HUES6 (cell line): ENCODE data around the gene NHSL1.

Source experiments
- H3K27ac ChIP-seq: 2 replicates; pipeline ENCODE4 v1.7.0; 2013; ENCODE audit warnings: low read depth, mild to moderate bottlenecking, low read length, inconsistent platforms
- H3K27me3 ChIP-seq: 2 replicates; pipeline ENCODE4 v1.6.1; 2013; ENCODE audit warnings: low read length; ENCODE audit not compliant: control insufficient read depth, insufficient read depth
- H3K36me3 ChIP-seq: 2 replicates; pipeline ENCODE4 v1.6.1; 2013; ENCODE audit warnings: low read length; ENCODE audit not compliant: control insufficient read depth, insufficient read depth
- H3K4me1 ChIP-seq: 2 replicates; pipeline ENCODE4 v1.6.1; 2013; ENCODE audit warnings: low read length; ENCODE audit not compliant: control insufficient read depth, insufficient read depth
- H3K4me3 ChIP-seq: 2 replicates; pipeline ENCODE4 v1.5.1; 2013; ENCODE audit warnings: low read depth, low read length
- H3K9ac ChIP-seq: one replicate; pipeline ENCODE4 v1.6.1; 2013; ENCODE audit warnings: mild to moderate bottlenecking, low read length
- H3K9me3 ChIP-seq: 2 replicates; pipeline ENCODE4 v1.6.1; 2013; ENCODE audit warnings: low read depth, low read length; ENCODE audit not compliant: control insufficient read depth, insufficient read depth

The NHSL1 gene

DNA sequence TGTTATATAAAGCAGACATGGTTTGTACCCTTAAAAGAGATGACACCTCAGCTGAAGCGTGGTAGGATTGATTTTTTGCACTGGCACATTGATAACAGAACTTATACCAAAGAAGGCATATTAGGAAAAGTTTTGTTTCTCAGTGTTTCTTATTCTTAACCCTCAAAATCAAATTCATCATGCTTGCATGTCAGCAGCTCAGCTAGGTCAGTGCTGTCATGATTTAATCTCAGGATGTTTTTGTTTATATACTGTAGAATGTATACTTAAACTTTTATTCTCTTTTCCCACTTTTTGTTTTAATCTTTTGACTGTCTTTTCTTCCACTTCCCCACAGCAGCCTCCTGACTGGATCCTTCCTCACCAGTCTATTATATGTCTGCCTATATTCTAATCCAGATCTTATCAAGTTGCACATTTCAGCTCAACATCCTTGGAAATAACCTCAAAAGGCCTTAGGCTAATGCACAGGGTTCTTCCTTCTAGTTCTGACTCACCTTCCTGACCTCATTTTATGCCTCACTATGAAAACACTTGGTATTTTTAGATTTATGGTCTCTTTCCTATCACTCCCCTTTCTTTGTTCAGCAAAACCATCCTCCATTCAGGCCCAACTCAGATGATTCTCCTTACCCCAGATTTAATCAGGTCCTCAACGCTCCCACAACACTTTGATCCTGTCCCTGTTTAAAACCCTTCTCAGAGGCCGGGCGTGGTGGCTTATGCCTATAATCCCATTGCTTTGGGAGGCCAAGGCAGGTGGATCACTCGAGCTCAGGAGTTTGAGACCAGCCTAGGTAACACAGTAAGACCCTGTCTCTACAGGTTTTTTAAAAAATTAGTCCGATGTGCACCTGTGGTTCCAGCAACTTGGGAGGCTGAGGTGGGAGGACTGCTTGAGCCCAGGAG, 88.1 kb downstream of the NHSL1 start:
- Histone ChIP-seq H3K36me3 (peaks cover 96% of the 10 kb centered on the region), H3K27me3 (no peaks in the 10 kb centered on the region), H3K4me3 (no peak overlapping the region), H3K27ac (no peak overlapping the region), H3K9me3 (no peaks in the 10 kb centered on the region), H3K4me1 (no peaks in the 10 kb centered on the region), H3K9ac (no peak overlapping the region)

- no peak overlapping the region for H3K4me3 ChIP-seq
- H3K36me3 ChIP-seq: peaks cover 92% of the 10 kb centered on the region
- no peak overlapping the region for H3K27ac ChIP-seq
- no peaks in the 10 kb centered on the region for H3K27me3 ChIP-seq
- peaks cover 3% of the 10 kb centered on the region; the same call in 1 of the 2 replicates for H3K4me1 ChIP-seq
- no peaks in the 10 kb centered on the region for H3K9me3 ChIP-seq
- H3K9ac ChIP-seq: no peak overlapping the region
These were observed 89.1 kb downstream of the NHSL1 start for GRCh38 chr6:138410048-138410735.

DNA sequence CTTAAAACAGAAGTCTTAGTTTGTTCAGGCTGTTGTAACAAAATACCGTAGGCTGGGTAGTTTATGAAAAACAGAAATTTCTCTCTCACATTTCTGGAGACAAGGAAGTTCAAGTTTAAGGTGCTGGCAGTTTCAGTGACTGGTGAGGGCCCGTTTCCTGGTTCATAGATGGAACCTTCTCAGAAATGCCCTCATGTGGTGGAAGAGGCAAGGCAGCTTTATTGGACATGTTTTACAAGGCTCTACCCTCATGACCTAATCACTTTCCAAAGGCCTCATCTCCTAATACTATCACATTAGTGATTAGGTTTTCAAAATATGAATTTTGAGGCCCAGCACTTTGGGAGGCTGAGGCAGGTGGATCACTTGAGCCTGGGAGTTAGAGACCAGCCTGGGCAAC, 92.9 kb downstream of the NHSL1 start:
- Histone ChIP-seq H3K4me1 (peaks cover 13% of the 10 kb centered on the region), H3K27me3 (no peaks in the 10 kb centered on the region), H3K9ac (no peak overlapping the region), H3K4me3 (no peak overlapping the region), H3K9me3 (no peaks in the 10 kb centered on the region), H3K27ac (no peak overlapping the region), H3K36me3 (peaks cover 58% of the 10 kb centered on the region)

GRCh38 chr6:138405816-138406413, 93.4 kb downstream of the NHSL1 start:
- H3K27me3 ChIP-seq: no peaks in the 10 kb centered on the region
- peaks cover 13% of the 10 kb centered on the region for H3K4me1 ChIP-seq
- no peak overlapping the region for H3K4me3 ChIP-seq
- H3K27ac ChIP-seq: no peak overlapping the region
- H3K9me3 ChIP-seq: no peaks in the 10 kb centered on the region
- H3K36me3 ChIP-seq: peaks cover 52% of the 10 kb centered on the region
- no peak overlapping the region for H3K9ac ChIP-seq

DNA sequence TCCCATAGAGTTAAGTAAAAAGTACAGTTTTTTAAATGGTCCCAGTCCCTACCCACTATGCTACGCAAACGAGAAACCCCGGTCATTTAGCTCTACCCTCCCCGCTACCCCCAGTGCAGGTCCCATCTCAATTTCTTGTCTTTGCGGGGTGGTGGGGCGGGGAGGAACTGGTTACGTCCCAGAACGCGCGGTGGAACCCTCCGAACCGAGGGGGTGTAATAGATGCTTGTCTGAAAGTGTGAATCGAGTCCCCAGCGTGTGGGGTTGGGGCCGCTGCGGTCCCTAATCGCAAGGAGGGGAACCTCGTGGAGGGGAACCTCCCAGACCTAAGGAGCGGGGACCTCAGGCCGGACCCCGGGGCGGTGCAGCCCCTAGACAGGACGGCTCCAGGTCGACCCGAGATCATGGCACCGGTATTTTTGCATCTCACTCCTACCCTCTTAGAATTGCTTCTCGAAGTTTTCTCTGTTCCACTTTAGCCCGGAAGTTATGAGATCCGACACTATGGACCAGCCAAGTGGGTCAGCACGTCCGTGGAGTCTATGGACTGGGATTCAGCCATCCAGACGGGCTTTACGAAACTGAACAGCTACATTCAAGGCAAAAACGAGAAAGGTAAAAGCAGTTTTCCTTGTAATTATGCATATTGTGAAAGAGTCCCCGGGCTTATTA, 94.5 kb downstream of the NHSL1 start:
- Histone ChIP-seq H3K4me3 (peak overlapping the region; percentile 89), H3K27me3 (no peaks in the 10 kb centered on the region), H3K4me1 (peaks cover 13% of the 10 kb centered on the region), H3K9me3 (no peaks in the 10 kb centered on the region), H3K9ac (peak overlapping the region; percentile 86), H3K27ac (peak overlapping the region; percentile 52; the same call in 1 of the 2 replicates), H3K36me3 (peaks cover 42% of the 10 kb centered on the region)

DNA sequence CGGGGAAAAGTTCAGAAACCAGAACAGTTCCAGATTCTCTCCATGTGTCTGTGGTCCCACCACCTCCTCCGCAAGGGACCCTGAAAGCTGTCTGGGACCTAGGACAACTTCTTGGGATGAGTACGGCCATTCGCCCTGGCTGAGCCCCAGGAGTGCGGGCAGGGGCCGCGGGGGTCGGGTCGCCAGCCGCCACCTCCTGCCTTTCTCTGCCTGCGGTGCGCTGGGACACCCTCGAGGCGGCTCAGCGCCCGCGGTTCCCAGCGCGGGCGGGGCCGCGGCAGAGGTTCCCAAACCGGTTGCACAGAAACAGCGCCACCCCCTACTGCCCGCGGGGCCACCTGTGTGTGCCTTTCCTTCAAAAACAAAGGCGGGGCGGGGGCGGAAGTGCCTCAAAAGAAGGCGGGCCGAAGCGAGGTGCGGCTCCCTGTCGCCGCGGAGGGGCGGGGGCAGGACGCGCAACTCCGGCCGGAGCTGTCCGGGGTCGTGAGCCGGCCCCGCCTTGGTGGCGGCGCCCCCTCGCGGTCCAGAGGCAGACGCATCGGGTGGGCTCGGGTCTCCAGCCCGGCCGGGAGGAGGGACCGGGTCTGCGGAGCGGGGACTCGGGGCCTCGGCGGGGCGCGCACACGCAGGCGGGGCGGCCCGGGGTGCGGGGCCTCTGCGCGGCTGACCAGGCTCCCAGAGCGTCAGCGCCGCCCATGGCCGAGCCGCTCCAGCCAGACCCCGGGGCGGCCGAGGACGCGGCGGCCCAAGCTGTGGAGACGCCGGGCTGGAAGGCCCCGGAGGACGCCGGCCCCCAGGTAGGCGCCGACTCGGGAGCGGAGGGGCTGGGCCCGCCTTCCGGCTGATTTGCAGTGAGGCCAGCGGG, 95.3 kb downstream of the NHSL1 start, which contains the start of gene HEBP2:
Gene HEBP2 (plus strand): TSS at position 423 of the 865 bp plus-strand sequence. CDS start 273 bp downstream, at position 696.
- Histone ChIP-seq H3K36me3 (peaks cover 35% of the 10 kb centered on the region), H3K27me3 (no peaks in the 10 kb centered on the region), H3K27ac (peak within 1 kb of the TSS; percentile 82), H3K9me3 (no peaks in the 10 kb centered on the region), H3K4me1 (peaks cover 13% of the 10 kb centered on the region), H3K9ac (peak within 1 kb of the TSS; percentile 91), H3K4me3 (peak within 1 kb of the TSS; percentile 89)

DNA sequence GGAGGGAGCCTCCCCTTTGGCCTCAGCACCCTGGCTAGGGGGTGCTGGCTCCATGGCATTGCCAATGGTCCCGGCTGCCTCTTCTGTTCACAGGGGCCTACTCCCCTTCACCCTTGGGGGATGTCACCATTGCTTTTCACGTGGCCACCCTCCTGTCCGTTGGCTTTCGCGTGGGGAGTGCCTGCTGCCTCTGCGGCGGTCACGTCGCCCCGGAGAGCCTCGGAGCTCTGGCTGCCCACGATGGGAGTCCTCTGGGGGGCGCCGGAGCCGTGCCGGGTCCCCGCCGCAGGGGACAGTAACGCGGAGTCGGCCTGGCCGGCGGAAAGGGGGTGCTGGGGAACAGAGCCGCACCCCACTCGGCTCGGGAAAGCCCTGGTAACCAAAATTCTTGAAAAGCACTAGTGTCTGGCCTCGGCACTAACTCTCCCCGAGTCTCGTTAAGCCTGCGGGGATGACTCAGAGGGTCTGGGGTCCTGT, 95.9 kb downstream of the NHSL1 start:
- Histone ChIP-seq H3K9ac (peak overlapping the region; percentile 91), H3K27ac (peak overlapping the region; percentile 82), H3K9me3 (no peaks in the 10 kb centered on the region), H3K27me3 (no peaks in the 10 kb centered on the region), H3K36me3 (peaks cover 28% of the 10 kb centered on the region), H3K4me3 (peak overlapping the region; percentile 89), H3K4me1 (peaks cover 13% of the 10 kb centered on the region)

- Histone ChIP-seq H3K9me3 (no peaks in the 10 kb centered on the region), H3K27ac (no peak overlapping the region), H3K4me3 (peak overlapping the region; percentile 89; the same call in 1 of the 2 replicates), H3K36me3 (peaks cover 22% of the 10 kb centered on the region), H3K4me1 (peaks cover 13% of the 10 kb centered on the region), H3K9ac (no peak overlapping the region), H3K27me3 (no peaks in the 10 kb centered on the region)
These were observed 96.5 kb downstream of the NHSL1 start for GRCh38 chr6:138402838-138403187.

DNA sequence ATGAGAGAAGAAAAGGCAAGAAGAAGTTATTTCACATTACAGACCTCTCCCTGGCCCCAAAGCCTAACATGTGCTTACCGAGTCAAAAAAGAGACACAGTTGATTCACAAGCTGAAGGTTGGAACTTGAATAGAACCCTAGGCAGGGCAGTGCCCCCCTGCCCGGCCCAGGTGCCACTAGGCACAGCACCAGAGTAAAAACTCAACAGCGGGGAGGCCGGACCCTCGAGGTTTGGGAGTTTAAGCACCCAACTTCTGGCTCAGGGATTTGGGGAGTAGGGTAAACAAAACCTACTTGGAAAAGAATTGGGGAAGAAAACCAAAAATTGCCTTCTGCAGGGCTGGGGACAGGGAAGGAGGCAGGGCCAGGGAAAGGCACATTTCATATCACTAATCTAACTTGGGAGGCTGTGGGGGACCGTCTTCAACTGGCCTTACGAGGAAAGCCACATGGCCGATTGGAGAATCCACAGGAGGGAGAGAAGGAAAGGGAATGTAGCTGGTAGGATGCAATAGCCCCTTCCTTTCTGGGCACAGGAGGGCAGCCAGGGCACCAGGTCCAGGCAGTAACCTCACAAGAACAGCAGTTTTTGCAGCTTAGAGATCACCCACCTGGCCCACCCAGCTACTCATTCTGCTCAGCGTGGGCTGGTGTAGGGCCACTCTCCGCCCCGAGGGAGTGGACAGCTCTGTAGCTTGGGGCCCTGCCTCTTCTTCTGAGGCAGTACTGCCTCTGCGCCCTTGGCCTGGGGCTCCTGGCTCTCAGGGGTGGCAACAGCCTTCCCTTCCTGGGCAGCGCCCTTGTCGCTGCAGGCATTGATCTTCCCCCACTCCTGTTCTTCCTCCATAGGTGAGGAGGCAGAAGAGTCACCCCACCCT, 97.1 kb downstream of the NHSL1 start:
- Histone ChIP-seq H3K27ac (no peak overlapping the region), H3K36me3 (peaks cover 16% of the 10 kb centered on the region), H3K9ac (no peak overlapping the region)

More for the DNA sequence above, 97.1 kb downstream of the NHSL1 start:
- Histone ChIP-seq H3K4me1 (peaks cover 13% of the 10 kb centered on the region), H3K27me3 (no peaks in the 10 kb centered on the region), H3K4me3 (no peak overlapping the region), H3K9me3 (no peaks in the 10 kb centered on the region)
